GM18498 (cell line): ENCODE data around the gene TFR2.
"Not testable (repeated sequence)": the region's sequence is repeated elsewhere in the genome, so short reads cannot be mapped to it uniquely, and the experiment has no call there.

Source experiments
- ATAC-seq: cut with Tn5 transposase; IDR thresholded peaks from one replicate; pipeline ENCODE4 v1.9.1; 2021; ENCODE audit warnings: mild to moderate bottlenecking, moderate library complexity; ENCODE audit not compliant: unreplicated experiment

The TFR2 gene

GRCh38 chr7:100678291-100678984, 37.1 kb upstream of the TFR2 start:
- no peak for ATAC-seq

- ATAC-seq: no peak
These were observed 36.2 kb upstream of the TFR2 start for GRCh38 chr7:100677308-100678267.

DNA sequence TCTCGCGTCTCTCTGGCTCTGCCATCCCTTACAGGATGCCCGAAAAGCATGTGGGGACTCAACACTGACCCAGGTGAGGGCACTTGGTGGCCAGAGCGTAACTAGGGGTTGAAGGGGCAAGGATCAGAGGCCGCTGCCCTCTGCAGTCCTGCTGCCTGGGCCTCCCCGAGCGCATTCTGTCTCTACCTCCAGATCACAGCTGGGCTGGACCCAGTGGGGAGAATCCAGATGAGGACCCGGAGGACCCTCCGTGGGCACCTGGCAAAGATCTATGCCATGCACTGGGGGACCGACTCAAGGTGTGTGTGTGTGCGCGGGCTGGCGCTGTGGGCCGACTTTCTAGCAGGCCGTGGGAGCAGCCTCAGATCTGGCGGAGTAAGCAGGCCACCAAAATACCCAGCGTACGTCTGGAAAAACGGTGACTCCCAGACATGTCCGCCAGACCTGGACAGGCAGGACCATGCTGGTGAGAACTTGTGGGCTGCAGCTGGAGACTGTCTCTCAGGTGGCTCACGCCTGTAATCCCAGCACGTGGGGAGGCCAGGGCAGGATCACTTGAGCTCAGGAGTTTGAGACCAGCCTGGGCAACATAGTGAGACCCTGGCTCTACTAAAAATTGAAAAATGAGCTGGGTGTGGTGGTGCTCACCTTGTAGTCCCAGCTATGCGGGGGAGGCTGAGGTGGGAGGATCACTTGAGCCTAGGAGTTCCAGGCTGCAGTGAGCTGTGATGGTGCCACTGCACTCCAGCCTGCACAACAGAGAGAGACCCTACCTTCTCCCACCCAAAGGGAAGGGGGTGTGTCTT, 35.4 kb upstream of the TFR2 start:
- ATAC-seq: no peak

GRCh38 chr7:100675581-100676350, 34.4 kb upstream of the TFR2 start:
- ATAC-seq: peak; percentile 38

DNA sequence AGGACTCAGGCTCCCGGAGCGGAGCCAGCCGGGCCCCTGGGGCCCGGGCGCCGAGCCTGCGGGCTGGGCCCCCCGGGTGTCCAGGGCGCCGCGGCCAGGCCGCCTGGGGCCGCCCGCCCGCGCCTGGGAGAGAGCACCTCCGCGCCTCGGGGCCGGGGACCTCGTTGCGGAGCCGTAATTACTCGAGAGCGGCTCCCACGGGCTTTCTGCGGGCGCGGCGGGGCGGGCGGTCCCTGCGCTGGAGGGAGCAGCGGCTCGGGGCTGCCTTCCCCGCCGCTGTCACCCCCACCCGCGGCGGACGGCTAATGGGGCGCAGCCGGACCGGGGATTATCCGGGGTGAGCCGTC, 33.7 kb upstream of the TFR2 start:
- ATAC-seq: no peak

DNA sequence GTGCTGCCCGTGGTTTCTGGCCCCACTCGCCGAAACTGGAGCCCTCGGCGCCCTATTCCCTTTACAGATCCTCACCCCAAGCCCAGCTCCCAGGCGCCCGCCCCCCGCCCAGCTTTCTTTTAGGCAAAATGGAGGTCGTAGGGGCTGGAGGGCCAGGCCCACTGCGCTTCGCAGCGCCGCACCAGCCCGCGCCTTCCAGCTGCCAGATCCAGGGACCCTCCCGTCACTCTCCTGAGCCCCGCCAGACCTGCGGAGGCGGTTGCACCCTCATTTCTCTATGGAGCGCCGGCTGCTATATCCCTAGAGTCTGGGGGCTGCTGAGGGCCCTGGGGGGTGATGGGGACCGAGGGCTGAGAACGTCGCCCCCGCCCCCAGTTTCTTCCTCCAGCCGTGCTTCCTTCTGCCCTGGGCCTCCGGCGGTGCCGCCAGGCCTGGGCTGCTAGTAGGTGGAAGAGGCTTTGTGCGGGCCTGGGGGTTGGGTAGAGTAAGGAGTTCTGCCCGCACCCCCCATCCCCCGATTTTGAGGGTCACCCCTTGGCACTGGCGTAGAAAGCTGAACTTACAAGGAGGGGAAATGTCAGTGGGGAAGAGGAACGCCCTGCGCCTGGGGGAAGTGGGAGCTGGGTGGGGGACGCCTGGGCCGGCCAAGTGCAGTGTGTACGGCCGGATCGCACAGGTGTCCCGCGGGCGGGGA, 33.2 kb upstream of the TFR2 start:
- no peak for ATAC-seq

GRCh38 chr7:100673942-100674410, 32.6 kb upstream of the TFR2 start:
- no peak for ATAC-seq

DNA sequence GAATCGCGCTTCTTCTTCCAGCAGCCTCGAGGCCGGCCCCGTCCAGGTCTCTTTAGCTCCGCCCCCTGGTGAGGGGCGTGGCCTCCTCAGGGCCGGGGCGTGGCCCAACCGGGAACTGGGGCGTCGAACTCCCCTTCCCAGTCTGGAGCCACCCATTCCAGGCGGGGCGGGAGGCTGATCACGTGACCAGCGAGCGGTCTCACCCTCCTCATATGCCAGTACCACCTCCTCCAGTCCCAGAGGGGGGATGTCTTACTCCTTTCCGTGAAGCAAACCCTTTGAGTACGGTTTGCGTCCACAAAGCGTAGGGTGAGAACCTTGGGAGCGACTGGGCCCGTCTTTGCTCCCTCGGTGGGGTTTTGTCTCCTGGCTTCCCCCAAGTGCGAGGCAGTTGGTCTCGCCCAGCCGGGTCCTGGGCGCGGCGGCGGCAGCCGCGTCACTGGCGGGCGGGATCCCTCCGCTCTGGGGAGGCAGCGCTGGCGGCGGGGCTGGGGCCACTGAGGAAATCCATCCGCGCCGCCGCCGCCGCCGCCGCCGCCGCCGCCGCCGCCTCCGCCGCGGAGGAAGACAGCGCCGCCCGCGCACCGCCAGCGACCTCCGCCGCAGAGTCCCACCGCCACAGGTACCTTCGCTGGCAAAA, 32.1 kb upstream of the TFR2 start, which contains the start of gene GNB2:
TSS of gene GNB2 (plus strand) at position 439 of the 640 bp plus-strand sequence. CDS start 2,526 bp downstream, outside the sequence.
- ATAC-seq: peak; percentile 55

DNA sequence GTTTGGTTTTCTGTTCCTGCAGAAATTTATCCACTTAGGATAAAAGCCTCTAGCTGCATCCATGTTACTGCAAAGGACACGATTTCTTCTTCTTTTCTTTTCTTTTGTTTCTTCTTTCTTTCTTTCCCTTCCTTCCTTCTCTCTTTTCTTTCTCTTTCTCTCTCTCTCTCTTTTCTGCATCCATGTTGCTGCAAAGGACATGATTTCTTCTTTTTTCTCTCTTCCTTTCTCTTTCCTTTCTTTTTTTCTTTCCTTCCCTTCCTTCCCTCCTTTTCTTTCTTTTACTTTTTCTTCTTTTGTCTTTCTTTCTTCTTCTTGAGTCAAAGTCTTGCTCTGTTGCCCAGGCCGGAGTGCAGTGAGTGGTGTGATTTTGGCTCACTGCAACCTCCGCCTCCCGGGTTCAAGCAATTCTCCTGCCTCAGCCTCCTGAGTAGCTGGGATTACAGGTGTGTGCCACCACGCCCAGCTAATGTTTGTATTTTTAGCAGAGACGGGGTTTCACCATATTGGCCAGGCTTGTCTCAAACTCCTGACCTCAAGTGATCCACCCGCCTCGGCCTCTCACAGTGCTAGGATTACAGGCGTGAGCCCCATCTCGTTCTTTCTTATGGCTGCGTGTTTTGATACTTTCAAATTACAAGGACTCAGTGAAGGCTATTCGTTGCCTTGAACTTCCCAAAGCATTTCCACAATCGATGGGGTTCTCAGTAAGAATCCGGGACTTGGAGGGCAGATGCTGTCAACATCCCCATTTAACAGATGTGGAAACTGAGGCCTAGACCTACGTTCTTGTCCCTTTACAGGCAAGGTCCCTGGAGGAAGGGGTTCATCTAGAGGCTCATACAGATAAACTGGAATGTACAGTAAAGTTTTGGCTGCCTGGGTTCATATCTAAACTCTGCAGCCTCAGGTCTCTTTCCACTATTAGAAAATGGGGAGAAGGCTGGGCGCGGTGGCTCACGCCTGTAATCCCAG, 30.3 kb upstream of the TFR2 start:
- no peak for ATAC-seq

DNA sequence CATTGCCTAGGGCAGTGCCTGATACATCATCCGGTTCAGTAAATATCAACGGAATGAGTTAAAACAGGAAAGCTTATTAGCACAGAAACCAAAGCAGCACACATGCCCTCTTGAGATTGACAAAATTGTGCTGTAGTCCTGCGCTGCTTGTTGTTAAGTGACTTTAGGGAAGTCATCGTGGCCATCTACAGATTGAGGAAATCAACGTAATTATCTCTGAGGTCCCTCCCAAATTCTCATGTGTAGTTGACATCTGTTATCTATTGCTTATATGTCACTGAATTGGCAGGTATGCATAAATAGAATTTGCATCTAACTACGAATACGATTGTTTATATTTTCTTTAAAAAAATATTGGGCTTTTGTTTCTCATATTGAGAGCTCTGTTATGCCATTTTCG, 28.7 kb upstream of the TFR2 start:
- ATAC-seq: no peak

- ATAC-seq: not testable (repeated sequence)
These were observed 27.8 kb upstream of the TFR2 start for GRCh38 chr7:100669106-100669505.

DNA sequence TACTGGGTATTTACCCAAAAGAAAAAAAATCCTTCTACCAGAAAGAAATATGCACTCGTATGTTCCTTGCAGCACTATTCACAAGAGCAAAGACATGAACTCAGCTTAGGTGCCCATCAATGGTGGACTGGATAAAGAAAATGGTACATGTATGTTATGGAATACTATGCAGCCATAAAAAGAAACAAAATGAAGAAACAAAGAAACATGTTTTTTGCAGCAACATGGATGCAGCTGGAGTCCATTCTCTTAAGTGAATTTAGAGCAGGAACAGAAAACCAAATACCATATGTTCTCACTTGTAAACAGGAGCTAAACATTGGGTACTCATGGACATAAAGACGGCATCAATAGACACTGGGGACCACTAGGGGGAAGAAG, 26.7 kb upstream of the TFR2 start:
- ATAC-seq: no peak

- ATAC-seq: no peak
These were observed 26.1 kb upstream of the TFR2 start for GRCh38 chr7:100667331-100668068.

DNA sequence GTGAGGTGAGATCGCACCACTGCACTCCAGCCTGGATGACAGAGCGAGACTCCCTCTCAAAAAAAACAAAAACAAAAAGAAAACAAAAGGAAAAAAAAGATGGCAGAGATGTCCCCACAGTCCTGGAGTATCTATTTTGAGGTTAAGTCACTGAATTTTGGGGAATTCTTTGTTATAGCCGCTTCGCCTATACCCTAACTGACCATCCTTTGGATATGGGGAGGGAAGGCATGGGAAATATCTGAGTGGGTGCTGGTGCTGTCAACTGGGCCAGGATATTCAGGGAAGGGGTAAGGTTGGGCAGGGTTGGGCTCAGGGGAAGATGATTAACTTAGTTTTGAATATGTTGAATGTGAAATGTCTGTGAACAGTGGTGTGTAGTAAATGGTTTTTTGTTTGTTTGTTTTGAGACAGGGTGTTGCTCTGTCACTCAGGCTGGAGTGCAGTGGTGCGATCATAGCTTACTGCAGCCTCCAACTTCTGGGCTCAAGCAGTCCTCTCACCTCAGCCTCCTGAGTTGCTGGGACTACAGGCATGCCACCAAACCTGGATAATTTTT, 23.9 kb upstream of the TFR2 start:
- ATAC-seq: no peak

GRCh38 chr7:100662194-100662776, 20.9 kb upstream of the TFR2 start:
- ATAC-seq: not testable (repeated sequence)

GRCh38 chr7:100655908-100656674, 14.7 kb upstream of the TFR2 start, which contains the start of gene ACTL6B:
Gene ACTL6B, minus strand, starts transcription at chr7:100656448. Its CDS starts 94 bp downstream, at chr7:100656354.
- no peak for ATAC-seq
